Anterior cingulate cortex (tissue), 58 donors: Measurements from ENCODE around the gene FASN.

Source experiments
- DNase-seq, 58 donors: peaks; one replicate each; lab custom pipeline; 2025; lab: John Stamatoyannopoulos, UW

FASN gene

DNA sequence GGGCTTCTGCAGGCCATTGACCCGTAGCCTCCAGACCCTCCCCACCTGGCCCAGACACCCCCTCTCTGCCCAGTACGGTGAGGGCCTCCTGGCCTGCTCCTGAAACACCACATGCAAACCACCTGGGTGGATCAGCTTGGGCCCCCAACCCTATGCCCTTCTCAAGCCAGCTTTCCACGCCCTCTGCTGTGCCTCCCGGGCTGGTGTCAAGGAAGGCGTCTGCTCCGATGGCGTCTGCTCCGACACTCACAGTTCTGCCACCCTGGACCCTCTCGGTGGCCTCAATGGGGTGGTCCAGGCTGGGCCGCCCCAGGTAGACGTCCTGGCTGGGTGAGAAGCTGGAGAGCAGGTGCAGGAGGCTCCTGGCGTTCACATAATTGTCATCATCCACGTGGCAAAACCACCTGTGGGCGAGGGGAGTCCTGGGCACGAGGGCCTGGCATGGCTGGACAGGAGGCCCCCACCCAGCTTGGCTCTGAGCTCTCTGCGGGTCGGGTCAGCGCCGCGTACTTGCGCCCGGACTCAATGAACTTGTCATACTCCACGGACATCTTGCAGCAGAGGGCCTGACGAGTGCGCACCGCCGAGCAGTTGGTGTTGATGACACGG lies 47.8 kb downstream of the FASN start:
- no peak for DNase-seq

DNA sequence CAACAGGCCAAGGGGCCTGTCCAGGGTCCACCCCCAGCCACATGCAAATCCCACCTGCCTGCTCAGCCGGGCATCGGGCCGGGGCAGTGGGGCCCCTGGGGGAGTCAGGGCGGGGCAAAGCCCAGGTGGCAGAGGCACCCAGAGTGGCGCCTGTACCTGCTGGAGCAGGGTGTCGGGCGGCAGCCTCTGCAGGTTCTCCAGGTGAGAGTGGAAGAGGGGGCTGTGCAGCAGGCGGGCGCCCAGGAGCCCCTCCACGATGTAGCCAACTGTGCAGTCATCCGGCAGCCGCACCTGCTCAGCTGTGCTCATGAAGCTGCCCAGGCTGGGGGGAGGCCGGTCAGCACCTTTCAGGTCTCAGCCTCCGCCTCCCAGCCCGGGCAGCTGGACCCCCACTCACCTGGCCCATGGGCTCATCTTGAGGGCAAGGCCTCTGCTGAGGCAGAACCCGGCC lies 48.5 kb downstream of the FASN start:
- no peak for DNase-seq

DNA sequence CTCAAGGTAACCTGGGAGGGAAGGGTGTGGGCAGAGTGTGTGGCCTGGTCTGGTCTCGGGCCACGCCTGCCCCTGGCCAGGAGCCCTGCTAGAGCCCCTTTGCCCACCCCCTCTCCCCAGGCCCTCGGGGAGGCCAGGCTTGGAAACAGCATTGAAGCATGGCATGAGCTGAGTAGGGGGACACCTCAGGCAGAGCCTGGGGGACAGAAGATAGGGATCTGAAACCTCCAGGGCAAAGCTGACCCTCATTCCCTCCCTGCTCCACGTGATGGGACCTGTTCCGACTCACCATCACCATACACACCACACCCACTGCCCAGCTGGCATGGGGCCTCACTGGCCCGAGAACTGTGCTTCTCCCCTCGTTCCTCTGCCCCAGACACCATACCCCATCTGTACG lies 48.9 kb downstream of the FASN start:
- DNase-seq: no peak

DNA sequence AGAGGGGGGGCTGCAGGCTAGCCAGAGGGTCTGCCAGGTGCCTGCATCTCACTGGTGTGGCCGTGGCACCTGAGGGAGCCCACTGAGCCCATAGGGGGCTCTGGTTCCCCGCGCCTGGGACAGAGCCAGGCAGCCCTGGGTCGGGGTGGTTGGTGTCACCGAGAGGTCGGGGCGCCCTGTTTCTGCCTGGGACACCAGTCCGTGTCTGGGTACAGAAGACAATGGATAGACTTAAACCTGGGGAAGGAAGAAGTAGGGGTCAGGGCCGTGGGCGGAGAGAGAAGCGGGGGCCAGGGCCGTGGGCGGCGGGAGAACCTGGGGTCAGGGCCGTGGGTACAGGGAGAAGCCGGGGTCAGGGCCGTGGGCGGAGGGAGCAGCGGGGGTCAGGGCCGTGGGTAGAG lies 49.5 kb downstream of the FASN start:
- DNase-seq: no peak

DNA sequence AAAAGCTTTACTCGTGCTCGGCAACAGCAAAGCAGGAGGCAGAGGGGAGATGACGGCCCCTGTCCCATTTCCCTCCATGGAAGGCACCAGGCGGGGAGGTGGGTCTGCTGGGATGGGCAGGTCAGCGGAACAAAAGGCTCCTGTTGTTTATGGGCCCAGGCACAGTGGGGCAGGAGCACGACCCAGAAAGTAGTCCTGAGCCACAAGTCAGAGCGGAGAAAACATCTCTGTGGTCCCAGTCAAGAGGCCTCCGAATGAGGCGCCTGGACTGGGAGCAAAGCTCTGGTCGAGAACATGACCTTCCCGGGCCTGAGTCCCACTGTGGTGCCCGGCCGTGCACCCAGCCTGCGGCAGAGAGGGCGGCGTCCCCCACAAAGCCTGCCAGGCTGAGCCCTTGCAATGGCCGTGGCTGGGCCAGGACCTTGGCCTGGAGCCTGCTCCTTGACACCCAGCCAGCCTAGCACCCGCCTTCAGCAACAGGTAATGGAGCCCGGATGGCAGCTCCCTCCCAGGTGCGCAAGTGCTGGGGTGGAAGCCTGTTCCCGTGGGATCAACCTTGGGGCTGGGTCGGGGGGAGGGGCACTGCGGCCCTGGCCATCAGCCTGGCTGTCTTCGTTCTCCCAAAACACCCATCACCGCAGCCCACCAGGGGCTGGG lies 50.0 kb downstream of the FASN start:
- no peak for DNase-seq

DNA sequence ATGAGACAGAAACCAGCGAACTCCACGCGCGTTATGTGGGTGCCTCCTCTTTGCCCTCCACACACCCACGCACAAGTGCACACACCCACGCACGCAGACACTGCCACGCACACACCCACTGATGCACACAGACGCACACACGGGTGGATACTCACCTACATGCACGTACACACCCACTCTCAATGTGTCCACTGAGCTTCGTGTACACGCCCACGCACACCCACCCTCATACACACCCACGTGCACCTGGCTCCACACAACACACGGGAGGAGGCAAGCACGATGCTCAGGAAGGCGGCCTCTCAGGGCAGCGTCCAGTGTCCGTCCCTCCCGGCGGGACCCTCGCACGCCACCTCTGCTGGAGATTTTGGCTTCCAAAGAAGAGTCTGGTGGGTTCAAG lies 50.7 kb downstream of the FASN start:
- no peak for DNase-seq

DNA sequence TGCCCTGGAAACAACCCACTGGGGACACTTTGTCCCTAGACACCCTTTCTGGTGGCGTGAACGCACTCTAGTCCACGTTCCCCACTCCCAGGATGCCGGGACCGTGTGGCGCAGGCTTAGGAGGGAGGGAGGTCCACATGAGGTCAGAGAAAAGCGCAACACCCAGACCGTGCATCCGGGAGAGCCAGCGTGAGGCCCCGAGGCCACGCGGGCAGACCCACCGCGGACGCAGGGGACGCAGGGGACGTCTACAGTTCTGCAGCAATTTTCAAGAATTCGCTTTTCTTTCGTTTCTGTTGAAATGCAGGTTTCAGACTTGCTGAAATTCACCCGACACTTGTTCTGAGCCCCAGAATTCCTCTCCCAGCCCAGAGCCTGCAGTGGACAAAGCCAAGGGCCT lies 51.1 kb downstream of the FASN start:
- DNase-seq: no peak

DNA sequence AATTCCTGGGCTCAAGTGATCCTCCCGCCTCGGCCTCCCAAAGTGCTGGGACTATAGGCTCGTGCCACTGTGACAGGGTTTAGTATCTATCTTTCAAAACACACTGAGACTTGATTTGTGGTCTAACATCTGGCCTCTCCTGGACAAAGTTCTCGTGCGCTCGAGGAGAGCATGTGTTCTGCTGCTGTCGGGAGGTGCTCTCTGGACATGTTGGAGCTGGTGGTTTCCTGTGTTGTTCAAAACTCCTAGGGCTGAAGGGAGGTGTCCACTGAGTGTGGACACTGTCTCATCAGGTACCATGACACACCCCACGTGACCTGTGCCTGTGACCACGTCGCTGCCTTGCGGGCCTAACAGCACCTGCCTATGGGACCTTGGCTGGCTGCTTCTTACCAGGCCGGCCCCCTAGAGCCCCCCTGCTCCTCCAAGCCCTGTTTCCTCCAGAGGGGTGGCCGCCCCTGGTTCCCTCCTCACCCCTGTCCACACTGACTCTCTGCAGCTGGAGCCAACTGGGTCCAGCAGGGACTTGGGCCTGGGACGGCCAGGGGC lies 52.0 kb downstream of the FASN start:
- DNase-seq: no peak

DNA sequence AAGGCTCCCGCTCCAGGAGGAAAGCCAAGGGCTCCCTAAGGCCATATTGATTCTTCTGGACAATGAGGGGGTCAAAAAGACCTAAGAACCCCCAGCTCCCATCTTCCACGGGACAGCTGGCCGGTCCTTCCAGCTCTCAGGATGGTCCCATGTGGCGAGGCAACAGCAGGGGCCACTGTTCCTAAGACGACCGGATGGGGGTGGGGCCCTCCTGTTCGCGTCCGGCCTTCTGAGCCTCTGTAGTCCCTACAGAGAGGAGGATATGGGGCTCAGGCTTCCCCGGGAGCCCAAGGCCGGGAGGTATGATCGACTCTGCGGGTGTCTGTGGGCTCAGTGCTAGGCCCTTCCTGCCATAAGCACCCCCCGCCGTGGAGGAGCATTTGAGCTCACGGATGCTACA lies 54.5 kb downstream of the FASN start:
- DNase-seq: no peak

DNA sequence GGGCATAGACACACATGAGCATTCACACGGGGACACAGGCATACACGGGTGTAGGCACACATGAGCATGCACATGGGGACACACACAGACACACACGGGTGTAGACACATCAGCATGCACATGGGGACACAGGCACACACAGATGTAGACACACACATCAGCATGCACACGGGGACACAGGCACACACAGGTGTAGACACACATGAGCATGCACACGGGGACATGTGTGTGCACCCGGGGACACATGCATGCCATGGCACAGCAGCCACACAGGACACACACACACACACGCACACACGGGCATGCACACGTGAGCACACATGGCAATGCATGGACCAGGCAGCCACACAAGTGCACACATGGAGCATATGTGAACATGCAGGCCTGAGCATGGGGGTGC lies 55.4 kb downstream of the FASN start:
- DNase-seq: no peak

DNA sequence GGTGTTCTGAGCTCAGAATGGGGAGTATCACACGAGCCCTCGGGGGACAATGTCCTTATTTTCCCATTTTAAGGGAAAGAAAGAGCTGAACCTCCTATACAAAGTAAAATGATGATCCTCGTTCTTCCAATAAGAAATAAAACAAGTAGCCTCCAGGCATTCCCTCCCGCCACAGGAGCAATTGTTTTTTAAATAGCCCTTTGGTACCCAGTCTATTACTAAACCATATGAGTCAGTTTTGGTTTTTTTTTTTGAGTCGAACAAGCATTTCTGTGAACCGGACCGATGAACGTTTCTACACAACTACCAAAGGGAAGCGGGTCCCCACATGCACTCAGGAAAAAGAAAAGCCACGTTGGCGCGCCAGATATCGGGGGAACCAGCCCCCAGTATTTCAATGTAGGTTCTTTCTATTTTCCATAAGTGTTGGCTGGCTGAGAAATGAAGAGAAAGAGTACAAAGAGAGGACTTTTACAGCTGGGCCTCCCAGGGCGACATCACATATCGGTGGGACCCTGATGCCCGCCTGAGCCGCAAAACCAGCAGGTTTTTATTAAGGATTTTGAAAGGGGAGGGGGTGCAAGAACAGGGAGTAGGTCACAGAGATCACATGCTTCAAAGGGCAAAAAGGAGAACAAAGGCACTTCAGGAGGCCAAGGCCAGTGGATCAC lies 56.8 kb downstream of the FASN start:
- no peak for DNase-seq

DNA sequence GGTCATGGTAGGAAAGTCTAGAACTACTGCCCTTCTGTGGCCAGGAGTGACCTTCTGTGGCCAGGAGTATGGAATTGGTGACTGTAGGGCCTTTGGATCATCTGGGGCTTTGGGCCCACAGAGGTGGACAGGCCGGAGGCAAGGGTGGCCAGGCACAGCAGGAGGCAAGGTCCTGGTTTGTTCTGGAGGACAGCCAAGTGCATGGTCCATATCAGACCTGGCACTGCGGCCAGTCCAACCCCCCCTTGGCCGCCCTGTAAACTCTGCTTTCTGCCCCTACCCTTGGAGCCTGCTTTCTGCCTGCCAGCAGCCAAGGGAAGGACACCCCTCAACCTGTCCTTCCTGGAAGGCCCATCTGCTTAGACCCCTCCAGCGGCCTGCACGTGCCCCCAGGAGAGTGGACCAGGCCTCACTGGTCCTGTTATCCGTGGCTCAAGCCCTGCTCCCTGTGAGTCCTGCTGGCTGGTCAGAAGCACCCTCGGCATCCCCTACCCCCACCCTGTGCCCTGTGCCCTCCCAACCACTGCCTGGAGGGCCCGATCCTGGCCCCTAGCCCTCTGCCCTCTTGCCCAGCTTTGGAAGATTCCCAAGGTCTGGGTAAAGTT lies 58.2 kb downstream of the FASN start:
- DNase-seq: no peak

DNA sequence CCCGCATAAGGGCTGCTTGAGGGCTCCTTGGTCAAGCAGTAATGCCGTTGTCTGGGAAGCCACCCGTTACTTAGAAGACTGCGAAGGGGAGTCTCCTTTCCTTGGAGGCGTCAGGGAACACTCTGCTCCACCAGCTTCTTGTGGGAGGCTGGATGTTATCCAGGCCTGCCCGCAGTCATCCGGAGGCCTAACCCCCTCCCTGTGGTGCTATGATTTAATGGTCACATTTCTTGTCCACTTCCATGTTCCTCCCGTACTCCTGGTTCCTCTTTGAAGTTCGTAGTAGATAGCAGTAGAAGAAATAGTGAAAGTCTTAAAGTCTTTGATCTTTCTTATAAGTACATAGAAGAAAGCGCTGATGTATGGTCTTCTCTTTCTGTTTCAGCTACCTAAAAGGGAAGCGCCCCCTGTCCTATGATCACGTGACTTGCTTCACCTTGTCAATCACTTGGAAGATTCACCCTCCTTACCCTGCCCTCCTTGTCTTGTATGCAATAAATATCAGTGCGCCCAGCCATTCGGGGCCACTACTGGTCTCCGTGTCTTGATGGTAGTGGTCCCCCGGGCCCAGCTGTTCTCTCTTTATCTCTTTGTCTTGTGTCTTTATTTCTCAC lies 59.1 kb downstream of the FASN start:
- peak in 1 of 58 donors; percentile 28 for DNase-seq

DNA sequence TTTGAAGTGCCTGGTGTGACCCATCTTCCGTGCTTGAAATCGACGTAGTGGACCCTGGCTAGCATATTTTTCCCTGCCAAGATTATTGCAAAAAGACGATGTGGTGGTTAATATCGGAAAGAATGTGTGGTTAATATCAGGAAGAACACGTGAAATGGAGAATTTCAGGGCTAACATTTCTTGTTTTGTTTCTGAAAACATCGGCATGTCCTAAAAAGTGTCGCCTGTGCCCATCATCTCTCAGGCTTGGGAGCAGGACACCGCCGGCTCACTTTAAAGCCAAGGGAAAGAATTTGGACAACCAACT lies 60.2 kb downstream of the FASN start:
- DNase-seq: peak in 1 of 58 donors; percentile 49

DNA sequence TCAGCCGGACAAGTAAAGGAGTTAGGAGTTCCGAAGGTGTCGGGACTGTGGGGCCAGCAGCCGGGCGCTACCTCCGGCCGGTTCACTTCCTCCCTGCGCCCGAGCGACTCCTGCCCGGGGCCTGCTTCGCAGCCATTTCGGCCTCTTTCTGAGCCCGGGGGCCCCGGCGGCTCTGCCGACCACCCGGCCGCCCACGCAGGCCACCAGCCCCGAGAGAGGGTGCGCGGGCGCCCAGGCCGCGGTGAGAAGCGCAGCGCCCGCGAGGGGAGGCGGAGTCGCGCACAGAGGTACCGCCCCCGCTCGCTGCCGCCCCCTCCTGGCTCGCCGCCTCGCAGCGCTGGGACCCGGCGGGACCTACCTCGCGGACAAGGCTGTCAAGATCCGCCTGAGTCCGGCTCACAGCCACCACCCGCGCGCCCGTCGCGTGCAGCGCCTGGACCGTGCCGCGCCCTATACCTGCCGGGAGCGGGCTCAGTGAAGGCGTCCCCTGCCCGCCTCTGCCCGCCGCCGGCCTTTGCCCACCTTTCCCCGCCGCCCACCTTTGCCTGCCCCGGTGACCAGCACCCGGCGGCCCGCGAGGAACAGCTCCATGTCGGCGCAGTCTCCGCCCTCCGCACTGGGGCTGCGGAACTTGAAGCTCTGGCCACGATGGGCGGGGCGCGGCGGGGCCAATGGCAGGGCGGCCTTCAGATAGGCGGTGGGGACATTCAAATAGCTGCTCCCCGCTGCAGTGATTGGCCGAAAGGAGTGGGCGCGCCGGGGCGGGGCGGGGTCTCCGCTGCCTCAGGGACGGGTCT lies 60.7 kb downstream of the FASN start, which contains the start of gene DCXR:
TSS of gene DCXR (minus strand) at position 606 of the 797 bp plus-strand sequence. CDS start at position 591, 15 bp downstream.
- DNase-seq: peak; percentile 60 to 98 (median 94)

DNA sequence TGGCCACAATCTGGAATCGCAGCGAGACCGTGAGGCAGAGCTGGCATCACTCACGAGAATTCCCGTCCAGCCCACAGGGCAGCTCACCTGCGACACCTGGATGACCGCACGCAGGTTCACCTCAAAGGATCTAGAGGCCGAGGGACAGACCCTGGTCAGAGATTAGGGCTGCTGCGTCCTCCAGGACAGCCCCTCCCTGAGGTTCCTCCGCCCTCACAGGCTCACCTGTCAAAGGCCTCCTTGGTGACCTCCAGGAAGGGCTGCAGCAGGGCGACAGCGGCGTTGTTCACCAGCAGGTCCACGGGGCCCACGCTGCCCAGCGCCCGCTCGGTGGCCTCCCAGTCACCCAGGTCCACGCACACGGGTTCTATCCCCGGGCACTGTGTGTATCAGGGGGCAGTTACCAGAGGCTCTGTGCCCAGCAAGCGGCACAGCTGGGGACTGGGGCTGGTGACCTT lies 61.4 kb downstream of the FASN start:
- DNase-seq: no peak

DNA sequence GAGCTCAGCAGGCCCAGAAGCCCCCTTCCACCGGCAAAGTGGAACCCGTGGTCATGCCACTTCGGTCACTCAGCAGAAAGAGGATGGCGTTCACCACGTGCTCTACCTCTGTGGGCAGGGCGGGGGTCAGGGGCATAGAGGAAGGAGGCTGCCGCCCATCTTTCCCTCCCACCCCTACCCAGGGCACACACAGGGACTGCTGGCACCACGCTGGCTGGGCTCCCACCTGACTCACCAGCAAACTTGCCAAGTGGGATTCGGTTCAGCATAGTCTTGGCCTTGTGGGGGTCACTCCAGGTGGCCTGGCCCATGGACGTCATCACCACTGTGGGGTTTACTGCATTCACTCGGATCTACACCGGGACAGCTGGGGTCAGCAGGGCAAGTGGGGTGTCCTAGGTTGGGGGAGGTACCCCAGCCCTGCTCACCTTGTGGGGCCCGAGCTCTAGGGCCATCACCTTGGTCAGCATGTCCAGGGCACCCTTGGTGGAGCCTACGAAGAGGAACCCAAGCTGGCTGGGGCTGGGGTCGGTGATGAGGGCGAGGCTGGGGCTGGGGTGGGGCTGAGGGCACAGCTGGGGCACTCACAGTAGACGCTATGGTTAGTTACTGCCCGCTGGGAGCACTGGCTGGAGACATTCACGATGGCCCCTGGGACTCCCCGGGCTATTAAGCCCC lies 61.9 kb downstream of the FASN start:
- DNase-seq: no peak

DNA sequence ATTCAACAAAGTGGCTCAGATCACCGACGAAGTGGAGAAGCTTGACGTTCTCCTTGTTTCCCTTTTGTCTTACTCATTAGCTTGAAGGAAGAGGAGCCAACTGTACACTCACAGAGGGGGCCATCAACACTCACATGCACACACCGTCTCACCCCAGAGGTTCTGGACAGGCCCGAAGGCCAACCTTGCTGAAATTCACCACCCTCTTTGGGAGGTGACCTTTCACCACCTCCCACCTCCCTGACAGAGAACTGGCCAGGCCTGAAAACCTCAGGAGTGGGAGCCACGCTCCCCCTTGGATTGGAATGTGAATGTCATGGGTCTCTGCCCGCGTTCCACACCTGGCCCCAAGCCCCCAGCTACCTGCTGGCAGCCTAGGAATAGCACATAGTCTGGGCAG lies 62.5 kb downstream of the FASN start:
- no peak for DNase-seq

DNA sequence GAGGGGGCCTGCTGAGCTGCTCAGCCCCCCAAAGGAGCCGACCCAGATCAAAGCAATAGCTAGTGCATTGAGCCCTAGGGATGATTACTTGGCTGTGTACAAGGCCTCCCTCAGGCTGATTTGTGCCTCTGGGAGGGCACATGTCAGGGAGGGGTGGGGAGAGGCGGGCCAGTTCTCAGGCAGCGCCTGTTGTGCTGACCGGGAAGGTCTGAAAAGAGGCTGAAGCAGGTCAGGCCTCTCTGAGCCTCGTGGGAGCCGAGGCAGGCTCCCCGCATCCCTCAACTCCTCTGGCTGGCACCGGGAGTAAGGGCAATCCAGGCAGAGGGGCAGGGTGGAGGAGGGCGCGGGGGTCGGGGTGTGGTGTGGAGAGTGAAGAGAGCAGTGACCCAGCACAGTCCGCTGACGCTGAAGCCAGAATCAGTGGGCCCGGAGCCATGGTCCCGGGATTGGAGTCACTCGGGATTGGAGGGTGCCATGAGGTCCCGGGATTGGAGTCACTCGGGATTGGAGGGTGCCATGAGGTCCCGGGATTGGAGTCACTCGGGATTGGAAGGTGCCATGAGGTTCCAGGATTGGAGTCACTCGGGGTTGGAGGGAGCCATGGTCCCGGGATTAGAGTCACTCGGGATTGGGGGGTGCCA lies 63.5 kb downstream of the FASN start:
- DNase-seq: no peak
